ENCODE data around the gene NFYC. TPM values are rescaled to one million over a fixed set of nuclear protein-coding genes. Genes with fewer than 3 reads are reported as not detected.

The NFYC gene
- polyA plus RNA-seq, 10 donors = 49.9 to 67.8 (median 57.0) TPM

GRCh38 chr1:40794974-40795715, 103.6 kb downstream of the NFYC start:
- no peak for DNase-seq

- DNase-seq = no peak
These were observed 104.5 kb downstream of the NFYC start for GRCh38 chr1:40795811-40796586.

- DNase-seq = no peak
These were observed 105.6 kb downstream of the NFYC start for GRCh38 chr1:40796939-40797667.

DNA sequence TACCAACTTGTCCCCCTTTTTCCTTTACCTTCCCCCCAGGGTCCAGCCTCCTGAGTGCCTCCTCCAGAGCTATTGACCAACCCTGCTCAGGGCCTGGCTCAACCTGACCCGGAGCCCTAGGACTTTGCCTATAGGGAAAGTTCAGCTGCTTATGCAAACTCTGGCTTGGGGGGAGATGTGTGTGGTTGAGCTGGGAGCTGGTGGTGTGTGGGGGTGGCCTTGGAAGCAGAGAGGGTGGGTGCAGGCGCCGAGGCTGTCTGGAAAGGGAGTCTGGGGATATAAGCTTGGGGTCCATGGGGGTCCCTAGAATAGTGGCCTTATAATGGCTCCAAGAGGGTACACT, 106.1 kb downstream of the NFYC start:
- no peak for DNase-seq

DNA sequence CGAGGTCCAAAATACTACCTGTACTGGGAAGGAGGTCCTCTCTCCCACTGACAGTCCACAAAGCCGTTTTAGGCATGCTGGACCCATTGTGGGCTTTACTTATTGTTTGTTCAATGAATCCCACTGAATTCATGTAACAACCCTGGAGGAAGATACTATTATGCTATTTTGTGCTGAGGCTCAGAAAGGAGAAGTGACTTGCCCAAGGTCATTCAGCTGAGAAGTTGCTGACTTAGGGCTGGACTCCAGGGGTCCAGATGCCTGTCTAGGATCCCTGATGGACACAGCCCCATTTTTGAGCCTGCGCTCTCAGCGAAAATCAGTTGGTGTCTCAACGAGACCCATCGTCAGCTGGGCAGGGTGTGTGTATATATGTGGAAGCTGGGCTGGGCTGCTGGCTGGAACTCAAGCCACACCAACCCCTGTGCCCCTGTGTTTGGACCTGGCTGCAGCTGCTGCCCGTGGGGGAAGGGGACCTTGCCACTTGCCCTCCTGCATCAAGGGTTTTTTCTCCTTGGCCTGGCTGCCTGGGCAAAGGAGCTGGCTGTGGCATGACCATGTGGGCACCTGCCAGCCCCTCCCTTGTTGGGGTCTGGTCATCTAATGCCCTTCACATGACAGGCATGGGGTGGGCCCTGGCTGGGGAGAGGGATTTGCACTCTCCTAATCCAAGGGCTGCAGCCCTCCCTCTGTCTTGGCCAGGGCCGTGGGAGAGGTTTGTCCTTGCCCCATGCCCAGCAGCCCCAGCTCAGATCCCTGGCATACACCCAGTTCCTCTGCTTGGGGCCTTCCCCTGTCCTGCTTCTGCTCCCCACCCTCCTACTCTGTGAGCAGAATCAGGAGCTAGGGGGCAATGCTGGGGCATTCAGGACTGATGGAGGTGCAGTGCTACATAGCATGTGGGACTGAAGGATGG, 107.1 kb downstream of the NFYC start:
- peak in 2 of 3 donors; percentile 66 to 67 for DNase-seq

DNA sequence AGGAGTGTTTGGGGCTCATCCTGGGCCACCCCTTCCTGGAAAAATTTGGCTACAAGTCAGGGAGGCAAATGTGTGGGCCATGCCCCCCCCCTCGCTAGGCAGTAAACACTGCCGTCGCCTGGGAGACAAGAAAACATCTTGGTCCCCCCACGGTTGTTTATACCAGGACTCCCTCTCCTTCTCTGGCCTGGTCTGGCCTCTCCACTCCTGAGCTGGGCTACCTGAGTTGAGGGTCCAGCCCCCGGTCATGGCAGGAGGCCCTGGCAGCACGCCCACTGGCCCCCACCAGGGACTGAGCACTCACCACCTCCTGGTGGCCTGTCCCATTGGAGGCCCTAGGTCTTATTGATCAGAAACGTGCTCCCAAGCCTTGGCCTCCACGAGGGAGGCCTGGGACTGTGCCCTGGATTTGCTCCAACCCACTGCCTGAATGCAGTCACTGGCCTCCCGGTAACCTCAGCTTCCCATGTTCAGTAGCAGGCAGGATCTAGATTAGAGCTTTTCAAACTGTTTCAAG, 107.9 kb downstream of the NFYC start:
- DNase-seq = peak; percentile 53 to 89 (median 78)

- DNase-seq = no peak
These were observed 110.2 kb downstream of the NFYC start for GRCh38 chr1:40801742-40802077.

GRCh38 chr1:40802078-40802741, 110.7 kb downstream of the NFYC start:
- DNase-seq = peak; percentile 65 to 88 (median 80)

- no peak for DNase-seq
These were observed 111.2 kb downstream of the NFYC start for GRCh38 chr1:40802742-40803113.

DNA sequence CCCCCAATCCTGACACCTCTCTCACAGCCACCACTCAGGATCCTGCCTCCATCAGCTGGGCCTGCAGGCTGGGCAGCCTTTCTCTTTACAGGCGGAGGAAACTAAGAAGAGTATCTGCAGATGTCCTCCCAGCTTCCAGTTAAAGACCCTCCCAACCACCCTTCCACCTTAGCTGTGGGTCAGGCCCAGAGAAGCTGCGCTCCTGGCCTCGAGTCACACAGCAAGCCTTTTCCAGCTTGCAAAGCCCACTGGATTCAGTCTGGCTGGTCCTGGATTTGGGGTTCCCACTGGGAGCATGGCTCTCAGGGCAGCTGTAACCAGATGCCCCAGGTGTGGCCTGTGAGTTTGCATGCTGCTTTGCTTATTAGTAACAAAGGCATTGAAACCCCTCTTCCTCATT, 111.9 kb downstream of the NFYC start:
- DNase-seq = no peak

GRCh38 chr1:40803902-40804301, 112.4 kb downstream of the NFYC start:
- no peak for DNase-seq

DNA sequence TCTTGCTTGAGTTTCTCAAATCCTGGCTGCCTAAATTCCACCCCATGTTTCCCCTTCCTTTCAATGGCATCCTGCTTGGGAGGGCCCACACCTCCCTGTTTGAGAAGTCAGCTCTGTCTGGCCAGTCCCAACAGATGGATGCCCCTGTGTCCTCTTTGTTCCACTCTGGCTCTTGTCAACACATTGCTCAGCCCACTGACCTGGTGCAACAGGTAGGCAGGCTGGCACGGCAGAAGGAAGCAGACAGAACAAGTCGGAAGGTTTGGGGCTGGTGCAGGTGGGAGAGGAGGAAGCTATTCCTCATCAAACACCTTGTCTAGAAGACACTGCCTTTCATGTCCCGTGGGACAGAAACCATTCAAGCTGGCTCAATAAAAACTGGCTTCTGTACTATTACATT, 114.7 kb downstream of the NFYC start:
- DNase-seq = no peak

- DNase-seq = peak in 2 of 3 donors; percentile 67 to 90
These were observed 115.5 kb downstream of the NFYC start for GRCh38 chr1:40806731-40807695.

GRCh38 chr1:40808002-40808401, 116.5 kb downstream of the NFYC start:
- no peak for DNase-seq

DNA sequence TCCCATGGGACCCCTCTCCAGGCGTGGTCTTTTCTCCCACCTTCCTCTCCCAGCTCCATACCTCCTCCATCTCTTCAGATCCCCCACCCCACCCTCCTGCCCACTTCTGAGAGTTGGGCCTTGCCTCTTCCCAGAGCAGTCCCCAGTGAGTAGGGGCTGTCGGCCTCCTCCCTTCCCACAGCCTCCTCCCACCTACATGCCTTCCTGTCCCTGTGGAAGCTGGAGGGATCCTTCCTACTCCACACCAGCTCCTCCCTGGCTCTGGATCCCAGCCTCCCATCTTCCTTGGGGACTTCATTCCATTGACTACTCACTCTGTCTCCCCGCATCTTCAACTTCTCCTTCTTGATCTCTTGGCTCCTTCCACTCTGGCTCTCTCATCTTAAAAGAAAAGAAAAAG, 116.9 kb downstream of the NFYC start:
- DNase-seq = no peak

- DNase-seq = no peak
These were observed 117.4 kb downstream of the NFYC start for GRCh38 chr1:40808909-40809308.

GRCh38 chr1:40810927-40811326, 119.4 kb downstream of the NFYC start:
- no peak for DNase-seq

GRCh38 chr1:40815420-40815819, 123.9 kb downstream of the NFYC start:
- no peak for DNase-seq

- no peak for DNase-seq
These were observed 126.3 kb downstream of the NFYC start for GRCh38 chr1:40817791-40818263.
